Measurements from ENCODE around the gene TNIP2. TPM values are rescaled to one million over a fixed set of nuclear protein-coding genes. Genes with fewer than 3 reads are reported as not detected.

The TNIP2 gene
- total RNA-seq, 2 donors from 2014 or later: 43.6 to 61.3 TPM

DNA sequence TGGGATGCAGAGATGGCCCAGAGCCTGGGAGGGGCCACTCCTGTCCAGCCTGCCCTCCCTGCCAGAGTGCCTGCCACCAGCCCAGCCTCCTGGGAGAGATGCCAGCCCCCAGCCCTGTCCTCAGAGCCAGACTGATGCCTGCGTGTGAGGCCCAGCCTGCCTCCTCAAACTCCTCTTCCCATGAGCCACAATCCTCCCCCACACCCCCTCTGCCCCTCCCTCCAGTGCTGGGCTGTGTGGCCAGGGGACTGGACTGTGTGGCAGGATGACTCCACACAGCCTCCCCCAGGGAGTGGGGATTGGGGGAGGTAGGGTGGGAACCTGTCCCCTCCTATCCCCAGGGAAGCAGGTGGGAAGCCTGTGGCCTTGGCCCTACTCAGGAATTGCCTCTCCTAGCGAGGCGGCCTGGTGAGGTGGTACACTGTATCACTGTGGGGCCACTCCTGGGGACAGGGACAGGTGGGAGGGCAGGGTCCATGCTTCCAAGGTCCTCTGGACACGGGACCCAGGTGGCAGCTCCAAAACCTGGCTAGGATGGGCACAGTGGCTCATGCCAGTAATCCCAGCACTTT, 32.5 kb upstream of the TNIP2 start:
- H3K27me3 ChIP-seq: no peaks in the 10 kb centered on the region
- TF ChIP-seq, protein P1, sequence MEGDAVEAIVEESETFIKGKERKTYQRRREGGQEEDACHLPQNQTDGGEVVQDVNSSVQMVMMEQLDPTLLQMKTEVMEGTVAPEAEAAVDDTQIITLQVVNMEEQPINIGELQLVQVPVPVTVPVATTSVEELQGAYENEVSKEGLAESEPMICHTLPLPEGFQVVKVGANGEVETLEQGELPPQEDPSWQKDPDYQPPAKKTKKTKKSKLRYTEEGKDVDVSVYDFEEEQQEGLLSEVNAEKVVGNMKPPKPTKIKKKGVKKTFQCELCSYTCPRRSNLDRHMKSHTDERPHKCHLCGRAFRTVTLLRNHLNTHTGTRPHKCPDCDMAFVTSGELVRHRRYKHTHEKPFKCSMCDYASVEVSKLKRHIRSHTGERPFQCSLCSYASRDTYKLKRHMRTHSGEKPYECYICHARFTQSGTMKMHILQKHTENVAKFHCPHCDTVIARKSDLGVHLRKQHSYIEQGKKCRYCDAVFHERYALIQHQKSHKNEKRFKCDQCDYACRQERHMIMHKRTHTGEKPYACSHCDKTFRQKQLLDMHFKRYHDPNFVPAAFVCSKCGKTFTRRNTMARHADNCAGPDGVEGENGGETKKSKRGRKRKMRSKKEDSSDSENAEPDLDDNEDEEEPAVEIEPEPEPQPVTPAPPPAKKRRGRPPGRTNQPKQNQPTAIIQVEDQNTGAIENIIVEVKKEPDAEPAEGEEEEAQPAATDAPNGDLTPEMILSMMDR (IDR thresholded peaks at IDR 0.05): no peak
- H3K27ac ChIP-seq: no peak overlapping the region
- no peaks in the 10 kb centered on the region for H3K9me3 ChIP-seq
- peak; percentile 21 for DNase-seq
- H3K4me1 ChIP-seq: no peaks in the 10 kb centered on the region
- no peak overlapping the region for H3K4me3 ChIP-seq
- H3K36me3 ChIP-seq: no peaks in the 10 kb centered on the region
- intact Hi-C loops (cut with DNase I): no loop called here
- H3K9ac ChIP-seq (ENCODE audit: low read depth in 2 of 2, low read length in 2 of 2): no peak overlapping the region

DNA sequence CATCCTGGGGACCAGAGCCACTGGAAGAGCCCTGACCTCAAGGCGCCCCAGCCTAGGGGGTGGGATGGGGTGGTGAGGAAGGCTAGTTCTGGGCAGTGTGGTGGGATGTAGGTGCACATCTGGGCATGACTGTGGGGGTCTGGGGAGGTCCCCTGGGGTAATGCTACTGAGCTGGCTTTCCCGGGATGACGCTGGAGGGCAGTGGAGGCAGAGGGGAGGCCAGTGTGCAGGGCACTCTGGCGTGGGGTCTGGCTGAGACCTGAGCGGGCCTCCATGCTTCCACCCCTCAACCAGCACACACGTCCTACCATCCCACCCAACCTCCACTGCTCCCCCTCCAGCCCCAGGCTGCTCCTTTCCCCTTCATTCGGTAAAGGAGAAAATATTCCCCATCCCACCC, 32.0 kb upstream of the TNIP2 start:
- no peak overlapping the region for H3K9ac ChIP-seq (ENCODE audit: low read depth in 2 of 2, low read length in 2 of 2)
- H3K27me3 ChIP-seq: no peaks in the 10 kb centered on the region
- no peak overlapping the region for H3K4me3 ChIP-seq
- peak overlapping the region; percentile 36 for H3K27ac ChIP-seq
- H3K9me3 ChIP-seq: no peaks in the 10 kb centered on the region
- H3K4me1 ChIP-seq: no peaks in the 10 kb centered on the region
- TF ChIP-seq, protein P1 (IDR thresholded peaks at IDR 0.05): no peak
- H3K36me3 ChIP-seq: no peaks in the 10 kb centered on the region
- intact Hi-C loops (cut with DNase I): no loop called here
- DNase-seq: no peak

DNA sequence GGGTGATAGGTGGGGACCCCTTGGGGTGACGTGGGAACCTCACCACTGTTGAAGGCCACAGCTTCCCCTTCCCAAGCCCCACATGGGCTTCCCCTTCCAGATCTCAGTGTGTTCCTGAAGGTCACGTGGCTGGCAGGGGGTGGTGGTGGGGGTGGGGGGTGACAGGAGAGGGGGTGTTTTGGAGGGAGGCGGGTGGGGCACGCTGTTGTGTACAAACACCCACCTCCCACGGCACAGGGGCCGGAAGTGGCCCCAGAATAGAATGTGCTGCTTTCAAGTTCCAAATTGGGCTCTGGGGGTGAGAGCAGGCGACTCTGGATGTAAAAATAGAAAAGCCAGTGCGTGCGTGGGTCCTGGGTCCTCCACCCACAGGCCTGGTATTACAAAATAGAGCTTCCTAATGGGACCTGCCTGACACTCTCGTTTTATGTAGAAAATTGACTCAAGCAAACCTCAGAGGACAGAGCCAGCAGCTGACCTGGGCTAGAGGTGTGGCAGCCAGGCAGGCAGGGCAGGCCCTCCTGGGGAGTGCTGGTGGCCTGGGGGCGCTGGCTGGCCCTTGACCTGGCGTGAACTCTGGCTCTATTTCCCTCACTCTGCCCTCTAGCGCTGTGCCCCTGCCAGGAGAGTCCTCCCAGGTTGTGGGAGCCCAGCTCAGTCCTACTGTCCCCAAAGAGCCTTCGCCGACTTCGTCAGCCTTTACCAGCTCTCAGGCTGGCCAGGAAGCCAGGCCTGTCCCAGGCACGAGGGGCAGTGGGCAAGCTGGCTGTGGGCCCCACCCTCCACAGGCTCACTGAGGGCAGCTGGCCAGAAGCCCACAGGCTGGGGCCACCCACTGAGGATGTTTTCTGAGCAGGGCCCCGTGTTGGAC, 31.3 kb upstream of the TNIP2 start:
- DNase-seq: peak; percentile 26
- TF ChIP-seq, protein P1 (IDR thresholded peaks at IDR 0.05): no peak
- Histone ChIP-seq H3K4me1 (no peaks in the 10 kb centered on the region), H3K9me3 (no peaks in the 10 kb centered on the region), H3K27ac (peak overlapping the region; percentile 36), H3K27me3 (no peaks in the 10 kb centered on the region), H3K4me3 (no peak overlapping the region), H3K9ac (ENCODE audit: low read depth in 2 of 2, low read length in 2 of 2) (peak overlapping the region in 1 of 2 donors; percentile 56), H3K36me3 (no peaks in the 10 kb centered on the region)
- intact Hi-C loops (cut with DNase I): no loop called here

DNA sequence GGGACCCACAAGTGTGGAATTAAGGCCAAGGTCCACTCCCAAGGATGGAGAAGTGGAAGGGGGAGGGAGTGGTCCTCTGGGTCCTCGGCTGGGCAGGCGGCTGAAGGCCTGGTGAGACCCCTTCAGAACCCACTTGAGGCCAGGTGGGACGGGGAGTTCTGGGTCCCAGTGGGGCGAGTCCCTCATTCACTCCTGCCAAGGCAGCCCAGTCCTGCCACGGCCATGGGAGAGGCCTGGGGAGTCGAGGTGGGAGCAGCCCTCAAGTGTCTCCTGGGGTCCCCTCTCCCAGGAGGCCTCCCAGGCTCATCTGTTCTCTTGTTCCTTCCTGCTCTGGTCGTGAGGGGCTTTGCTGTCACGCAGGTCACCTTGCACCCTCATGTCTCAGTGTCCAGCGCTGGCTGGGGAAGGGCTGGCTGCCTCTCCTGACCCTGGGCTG, 30.7 kb upstream of the TNIP2 start:
- H3K9me3 ChIP-seq: no peaks in the 10 kb centered on the region
- H3K9ac ChIP-seq (ENCODE audit: low read depth in 2 of 2, low read length in 2 of 2): peak overlapping the region in 1 of 2 donors; percentile 56
- intact Hi-C loops (cut with DNase I): no loop called here
- H3K4me3 ChIP-seq: no peak overlapping the region
- H3K27ac ChIP-seq: no peak overlapping the region
- no peaks in the 10 kb centered on the region for H3K4me1 ChIP-seq
- TF ChIP-seq, protein P1 (IDR thresholded peaks at IDR 0.05): no peak
- no peaks in the 10 kb centered on the region for H3K27me3 ChIP-seq
- no peak for DNase-seq
- H3K36me3 ChIP-seq: no peaks in the 10 kb centered on the region

DNA sequence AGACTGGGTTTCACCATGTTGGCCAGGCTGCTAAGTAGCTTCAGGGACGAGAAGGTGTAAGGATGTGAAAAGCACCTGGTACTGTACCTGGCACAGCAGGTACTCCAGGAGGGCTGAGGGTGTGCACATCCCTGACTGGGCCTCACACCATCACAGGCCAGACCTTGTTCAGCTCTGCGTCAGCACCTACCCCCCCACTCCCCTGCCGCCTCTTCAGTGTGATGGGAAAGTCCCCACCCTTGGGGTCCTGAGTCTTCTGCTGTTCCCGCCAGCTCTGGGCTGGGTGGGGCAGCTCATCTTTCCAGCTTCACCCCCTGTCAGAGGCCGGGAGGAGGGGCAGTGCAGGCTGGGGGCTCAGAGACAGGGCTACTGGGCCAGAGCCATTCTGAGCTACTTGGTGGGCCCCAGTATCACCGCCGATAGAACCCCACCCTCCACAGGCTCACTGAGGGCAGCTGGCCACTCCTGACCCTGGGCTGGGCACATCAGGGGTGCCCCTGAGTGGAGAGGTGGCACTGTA, 30.1 kb upstream of the TNIP2 start:
- Histone ChIP-seq H3K9ac (ENCODE audit: low read depth in 2 of 2, low read length in 2 of 2) (no peak overlapping the region), H3K4me3 (no peak overlapping the region), H3K27ac (no peak overlapping the region), H3K4me1 (no peaks in the 10 kb centered on the region), H3K9me3 (no peaks in the 10 kb centered on the region), H3K27me3 (no peaks in the 10 kb centered on the region), H3K36me3 (no peaks in the 10 kb centered on the region)
- TF ChIP-seq, protein P1 (IDR thresholded peaks at IDR 0.05): no peak
- intact Hi-C loops (cut with DNase I): no loop called here
- no peak for DNase-seq
